MCF 10A (cell line): ENCODE results near the gene BICDL2. TPM values are rescaled to one million over a fixed set of nuclear protein-coding genes. Genes with fewer than 3 reads are reported as not detected.
"Not testable (repeated sequence)": the region's sequence is repeated elsewhere in the genome, so short reads cannot be mapped to it uniquely, and the experiment has no call there.

ENCODE experiments used
- BruUV-seq: library from RNA; stranded (reverse); fragments of 400-500 nt; replicated peaks from 2 replicates; lab custom pipeline; 2021; lab: Mats Ljungman, UMichigan
- CTCF ChIA-PET: fragments of 300-600 bp; sonication (Branson Sonifier 250); formaldehyde crosslinking; extraction: SDS; loops from one replicate; lab custom pipeline; 2021; ENCODE audit warnings: antibody characterized with exemption, inconsistent platforms; lab: Yijun Ruan, JAX
- POLR2A ChIA-PET: fragments of 300-600, 350-650 bp; sonication (Branson Sonifier 250); formaldehyde crosslinking; extraction: SDS; loops from one replicate; lab custom pipeline; 2020; ENCODE audit warnings: antibody characterized with exemption, inconsistent platforms; lab: Yijun Ruan, JAX
- DNase-seq: peaks from one replicate; pipeline ENCODE4 v3.0.0-alpha.2; 2018; ENCODE audit not compliant: unreplicated experiment
- H3K27ac Mint-ChIP-seq: one replicate; pipeline ENCODE4 v1.8.0; 2022; ENCODE audit warnings: mild to moderate bottlenecking, low read depth, mixed read lengths; ENCODE audit not compliant: unreplicated experiment
- H3K27me3 Mint-ChIP-seq: one replicate; pipeline ENCODE4 v1.8.0; 2022; ENCODE audit warnings: mixed read lengths; ENCODE audit not compliant: insufficient read depth, unreplicated experiment
- H3K36me3 Mint-ChIP-seq: one replicate; pipeline ENCODE4 v1.8.0; 2022; ENCODE audit warnings: mild to moderate bottlenecking, moderate library complexity, mixed read lengths; ENCODE audit not compliant: insufficient read depth, unreplicated experiment
- H3K4me1 Mint-ChIP-seq: one replicate; pipeline ENCODE4 v1.8.0; 2022; ENCODE audit warnings: mixed read lengths; ENCODE audit not compliant: insufficient read depth, unreplicated experiment
- H3K4me3 Mint-ChIP-seq: one replicate; pipeline ENCODE4 v1.8.0; 2022; ENCODE audit warnings: mild to moderate bottlenecking, moderate library complexity, mixed read lengths; ENCODE audit not compliant: unreplicated experiment
- H3K9me3 Mint-ChIP-seq: one replicate; pipeline ENCODE4 v1.8.0; 2022; ENCODE audit warnings: mixed read lengths; ENCODE audit not compliant: unreplicated experiment
- intact Hi-C: fragments of 100-400 bp; cut with micrococcal nuclease; formaldehyde crosslinking; loops from 2 replicates; pipeline ENCODE4 v1.14.1; 2022
- total RNA-seq: library from RNA; stranded (reverse); gene quantifications from 2 replicates; pipeline ENCODE4 v1.2.3, GENCODE V29; 2022
- TF ChIP-seq, protein P1 (sequence below): fragments of 200-600 bp; IDR thresholded peaks from one replicate; pipeline ENCODE4 v1.8.0; 2022; ENCODE audit warnings: antibody characterized with exemption, mild to moderate bottlenecking; ENCODE audit not compliant: unreplicated experiment

BICDL2 gene
- total RNA-seq, 1 experiment from 2014 or later = 0.23 TPM

DNA sequence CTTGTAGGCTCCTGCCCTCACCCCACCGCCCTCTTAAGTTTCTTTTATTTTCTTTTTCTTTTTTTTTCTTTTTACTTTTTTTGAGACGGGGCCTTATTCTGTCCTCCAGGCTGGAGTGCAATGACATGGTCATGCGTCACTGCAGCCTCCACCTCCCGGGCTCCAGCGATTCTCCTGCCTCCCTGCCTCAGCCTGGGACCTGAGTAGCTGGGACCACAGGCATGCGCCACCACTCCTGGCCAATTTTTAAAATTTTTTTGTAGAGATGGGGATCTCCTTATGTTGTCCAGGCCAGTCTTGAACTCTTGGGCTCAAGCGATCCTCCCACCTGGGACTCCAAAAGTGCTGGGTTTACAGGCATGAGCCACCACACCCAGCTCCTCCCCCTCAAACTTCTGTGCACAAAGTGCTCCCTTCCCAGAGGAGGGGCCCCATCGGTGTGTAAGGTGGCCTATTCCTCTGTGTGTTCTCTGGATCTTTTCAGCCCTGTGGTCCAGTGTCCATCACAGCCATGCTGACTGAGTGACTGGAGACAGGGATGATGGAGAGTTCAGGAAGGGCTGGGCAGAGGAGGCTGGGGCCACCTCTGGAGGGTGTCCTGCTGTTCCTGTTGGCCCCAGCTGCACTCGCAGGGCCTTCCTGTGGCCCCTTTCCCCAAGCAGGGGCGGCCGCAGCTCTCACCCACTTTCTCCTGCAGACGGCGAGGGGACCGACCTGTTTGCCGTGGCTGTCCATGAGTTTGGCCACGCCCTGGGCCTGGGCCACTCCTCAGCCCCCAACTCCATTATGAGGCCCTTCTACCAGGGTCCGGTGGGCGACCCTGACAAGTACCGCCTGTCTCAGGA is 19.8 kb upstream of the BICDL2 start:
- no peaks in the 10 kb centered on the region for H3K36me3 Mint-ChIP-seq
- POLR2A ChIA-PET = interaction anchor here (0.7 kb wide), 1 partner anchor 78 kb away, joined by 3 read pairs; no protein-coding TSS in a partner anchor
- no peaks in the 10 kb centered on the region for H3K9me3 Mint-ChIP-seq
- BruUV-seq = no TSS peak
- CTCF ChIA-PET = interaction anchor here (0.6 to 2.5 kb wide), 6 partner anchors 9 to 115 kb away, joined by 3 to 11 read pairs (median 3); no protein-coding TSS in a partner anchor
- no peak for DNase-seq
- H3K27ac Mint-ChIP-seq = no peak overlapping the region
- TF ChIP-seq, protein P1, sequence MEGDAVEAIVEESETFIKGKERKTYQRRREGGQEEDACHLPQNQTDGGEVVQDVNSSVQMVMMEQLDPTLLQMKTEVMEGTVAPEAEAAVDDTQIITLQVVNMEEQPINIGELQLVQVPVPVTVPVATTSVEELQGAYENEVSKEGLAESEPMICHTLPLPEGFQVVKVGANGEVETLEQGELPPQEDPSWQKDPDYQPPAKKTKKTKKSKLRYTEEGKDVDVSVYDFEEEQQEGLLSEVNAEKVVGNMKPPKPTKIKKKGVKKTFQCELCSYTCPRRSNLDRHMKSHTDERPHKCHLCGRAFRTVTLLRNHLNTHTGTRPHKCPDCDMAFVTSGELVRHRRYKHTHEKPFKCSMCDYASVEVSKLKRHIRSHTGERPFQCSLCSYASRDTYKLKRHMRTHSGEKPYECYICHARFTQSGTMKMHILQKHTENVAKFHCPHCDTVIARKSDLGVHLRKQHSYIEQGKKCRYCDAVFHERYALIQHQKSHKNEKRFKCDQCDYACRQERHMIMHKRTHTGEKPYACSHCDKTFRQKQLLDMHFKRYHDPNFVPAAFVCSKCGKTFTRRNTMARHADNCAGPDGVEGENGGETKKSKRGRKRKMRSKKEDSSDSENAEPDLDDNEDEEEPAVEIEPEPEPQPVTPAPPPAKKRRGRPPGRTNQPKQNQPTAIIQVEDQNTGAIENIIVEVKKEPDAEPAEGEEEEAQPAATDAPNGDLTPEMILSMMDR = no peak
- peaks cover 11% of the 10 kb centered on the region for H3K27me3 Mint-ChIP-seq
- intact Hi-C loops = no loop called here
- no peaks in the 10 kb centered on the region for H3K4me1 Mint-ChIP-seq
- no peak overlapping the region for H3K4me3 Mint-ChIP-seq

- ChIA-PET POLR2A (interaction anchor here (0.8 kb wide), 1 partner anchor 67 kb away, joined by 3 read pairs; no protein-coding TSS in a partner anchor), CTCF (interaction anchor here (0.6 to 1.0 kb wide), 3 partner anchors 24 to 116 kb away, joined by 3 to 5 read pairs (median 3); no protein-coding TSS in a partner anchor)
- H3K4me3 Mint-ChIP-seq, H3K9me3 Mint-ChIP-seq, H3K4me1 Mint-ChIP-seq, BruUV-seq, H3K36me3 Mint-ChIP-seq, DNase-seq, intact Hi-C loops, H3K27ac Mint-ChIP-seq: not testable (repeated sequence)
- H3K27me3 Mint-ChIP-seq = peaks cover 16% of the 10 kb centered on the region
These were observed 19.0 kb upstream of the BICDL2 start for GRCh38 chr16:3055734-3056115.

- TF ChIP-seq, protein P1 = no peak
- Mint-ChIP-seq H3K27ac (no peak overlapping the region), H3K4me3 (no peak overlapping the region), H3K4me1 (no peaks in the 10 kb centered on the region), H3K36me3 (no peaks in the 10 kb centered on the region), H3K27me3 (peaks cover 22% of the 10 kb centered on the region), H3K9me3 (no peaks in the 10 kb centered on the region)
- DNase-seq = no peak
- intact Hi-C loops = no loop called here
- ChIA-PET CTCF (interaction anchor here (0.6 to 1.0 kb wide), 2 partner anchors 24 to 117 kb away, joined by 3 to 5 read pairs; no protein-coding TSS in a partner anchor), POLR2A (interaction anchor here (0.8 kb wide), 1 partner anchor 68 kb away, joined by 3 read pairs; no protein-coding TSS in a partner anchor)
- no TSS peak for BruUV-seq
These were observed 18.4 kb upstream of the BICDL2 start for GRCh38 chr16:3054965-3055733.

DNA sequence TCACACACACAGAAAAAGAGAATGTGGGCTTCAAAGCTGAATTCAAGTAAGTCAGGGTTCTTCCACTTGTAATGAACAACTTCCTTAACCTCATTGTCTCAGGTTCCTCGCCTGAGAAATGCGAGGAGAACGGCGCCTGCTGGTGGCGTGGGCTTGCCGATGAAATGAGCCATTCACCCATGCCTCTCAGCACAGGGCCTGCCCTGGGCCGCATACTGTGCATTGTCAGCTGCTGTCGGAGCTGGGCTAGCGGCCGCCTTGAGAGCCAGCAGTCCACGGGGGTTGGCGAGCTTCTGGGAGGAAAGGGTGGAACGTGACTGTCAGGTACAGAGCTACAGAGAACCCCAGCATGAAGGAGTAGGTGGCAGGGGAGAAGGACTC is 16.6 kb upstream of the BICDL2 start:
- H3K27me3 Mint-ChIP-seq = peaks cover 31% of the 10 kb centered on the region
- H3K9me3 Mint-ChIP-seq, H3K27ac Mint-ChIP-seq, H3K4me3 Mint-ChIP-seq, DNase-seq, H3K4me1 Mint-ChIP-seq, BruUV-seq, H3K36me3 Mint-ChIP-seq, CTCF ChIA-PET, intact Hi-C loops: not testable (repeated sequence)
- POLR2A ChIA-PET = interaction anchor here (0.7 kb wide), 1 partner anchor 11 kb away, joined by 3 read pairs; no protein-coding TSS in a partner anchor

- H3K36me3 Mint-ChIP-seq = not testable (repeated sequence)
These were observed 16.0 kb upstream of the BICDL2 start for GRCh38 chr16:3052571-3053329.

More at GRCh38 chr16:3052571-3053329, 16.0 kb upstream of the BICDL2 start:
- DNase-seq, H3K9me3 Mint-ChIP-seq, intact Hi-C loops, H3K4me1 Mint-ChIP-seq, BruUV-seq, H3K4me3 Mint-ChIP-seq, H3K27ac Mint-ChIP-seq, CTCF ChIA-PET: not testable (repeated sequence)
- peaks cover 37% of the 10 kb centered on the region for H3K27me3 Mint-ChIP-seq
- POLR2A ChIA-PET = interaction anchor here (0.7 kb wide), 1 partner anchor 11 kb away, joined by 3 read pairs; no protein-coding TSS in a partner anchor
